HG03095 (cell line): ENCODE data around the gene GNS.
A peak's percentile ranks its signal among the peaks of the same experiment; 100 is the strongest.
"Not testable (repeated sequence)": the region's sequence is repeated elsewhere in the genome, so short reads cannot be mapped to it uniquely, and the experiment has no call there.

Experiments
- ATAC-seq: cut with Tn5 transposase; IDR thresholded peaks from one replicate; pipeline ENCODE4 v1.9.1; 2021; ENCODE audit warnings: moderate library complexity; ENCODE audit not compliant: unreplicated experiment

GNS gene

DNA sequence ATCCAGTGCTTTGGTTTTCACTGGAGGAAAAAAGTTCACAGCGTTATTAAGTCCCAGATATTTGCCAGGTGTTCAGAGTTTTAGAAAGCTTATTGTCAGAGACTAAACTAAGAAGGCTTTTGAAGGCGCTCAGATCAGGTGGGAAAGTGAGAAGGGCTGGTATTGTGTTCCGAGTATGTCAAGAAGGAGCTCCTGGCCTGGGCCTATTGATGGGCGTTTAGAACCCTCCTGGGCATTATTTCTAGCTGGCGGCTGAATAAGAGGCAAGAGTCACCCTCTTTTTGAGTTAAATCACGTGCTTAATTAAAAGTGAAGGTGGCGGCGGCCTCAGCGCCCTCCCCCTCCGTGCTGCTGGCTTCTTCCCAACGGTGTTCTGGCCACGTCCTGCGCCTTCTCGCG lies 20.9 kb upstream of the GNS start:
- ATAC-seq = no peak

DNA sequence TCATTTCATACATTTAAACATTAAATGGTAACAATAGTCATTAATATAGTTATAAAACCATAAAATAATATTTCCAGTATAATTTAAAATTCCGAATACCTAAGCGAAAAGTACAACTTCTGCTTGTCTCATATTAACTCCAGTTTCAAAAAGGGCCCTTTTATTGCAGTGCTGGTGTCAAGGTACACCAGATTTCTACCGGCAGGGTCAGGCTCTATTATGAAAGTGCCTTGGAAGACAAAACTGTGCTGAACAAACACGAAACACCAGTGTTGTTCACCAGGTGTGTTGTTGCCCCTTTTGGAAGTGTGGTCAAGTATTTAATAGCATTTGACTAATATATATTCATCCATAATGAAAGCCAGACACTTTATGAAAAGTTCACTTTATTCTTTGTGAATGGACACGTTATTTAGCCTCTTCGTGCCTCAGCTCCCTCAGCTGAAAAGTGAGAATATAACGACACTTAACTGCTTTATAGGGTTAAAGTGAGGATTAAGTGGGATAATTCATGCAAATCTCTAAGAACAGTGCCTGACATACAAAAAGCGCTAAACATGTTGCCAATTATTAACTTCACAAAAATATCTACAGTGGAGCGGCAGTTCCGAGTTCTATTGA lies 20.3 kb upstream of the GNS start:
- ATAC-seq = no peak

DNA sequence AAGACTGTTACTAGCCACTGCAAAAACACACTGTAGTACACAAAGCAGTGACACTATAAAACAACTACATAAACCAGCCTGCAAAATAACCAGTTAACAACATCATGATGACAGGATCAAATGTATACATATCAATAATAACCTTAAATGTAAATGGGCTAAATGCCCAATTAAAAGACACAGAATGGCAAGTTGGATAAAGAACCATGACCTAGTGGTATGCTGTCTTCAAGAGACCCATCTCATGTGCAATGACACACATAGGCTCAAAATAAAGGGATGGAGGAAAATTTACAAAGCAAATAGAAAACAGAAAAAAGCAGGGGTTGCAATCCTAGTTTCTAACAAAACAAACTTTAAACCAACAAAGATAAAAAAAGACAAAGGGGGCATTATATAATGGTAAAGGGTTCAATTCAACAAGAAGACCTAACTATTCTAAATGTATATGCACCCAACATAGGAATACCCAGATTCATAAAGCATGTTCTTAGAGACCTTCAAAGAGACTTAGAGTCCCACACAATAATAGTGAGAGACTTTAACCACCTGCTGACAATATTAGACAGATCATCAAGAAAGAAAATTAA lies 16.0 kb upstream of the GNS start:
- ATAC-seq = not testable (repeated sequence)

DNA sequence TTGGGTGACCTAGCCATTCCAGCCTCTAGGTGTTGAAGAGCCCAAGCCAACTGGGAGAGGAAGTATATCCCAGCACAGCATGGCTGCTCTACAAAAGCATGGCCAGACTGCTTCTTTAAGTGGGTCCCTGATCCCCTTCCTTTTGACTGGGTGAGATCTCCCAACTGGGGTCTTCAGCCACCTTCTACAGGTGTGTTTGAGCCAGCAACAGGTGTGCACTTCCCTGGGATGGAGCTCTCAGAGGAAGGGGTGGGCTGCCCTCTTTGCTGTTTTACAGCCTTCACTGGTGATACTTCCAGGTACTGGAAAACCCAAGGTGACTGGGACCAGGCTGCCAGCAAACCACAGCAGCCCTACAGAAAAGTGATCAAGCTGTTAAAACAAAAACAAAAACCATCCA lies 14.2 kb upstream of the GNS start:
- ATAC-seq = no peak

DNA sequence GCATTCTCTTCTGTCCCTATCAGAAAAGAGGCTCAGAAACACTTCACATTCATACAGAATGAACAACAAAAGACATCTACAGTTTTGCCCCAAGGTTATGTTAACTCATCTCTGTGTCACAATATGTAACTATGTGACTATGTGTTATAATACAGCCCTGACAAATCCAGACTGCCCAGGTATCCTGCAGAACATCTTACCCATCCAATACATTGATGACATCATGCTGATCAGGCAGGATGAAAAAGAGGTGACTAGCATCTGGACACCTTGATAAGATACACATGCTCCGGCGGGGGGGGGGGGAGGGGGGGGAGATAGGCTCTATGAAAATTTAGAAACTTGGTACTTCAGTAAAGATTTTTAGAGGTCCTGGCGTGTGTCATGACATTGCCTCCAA lies 8.3 kb upstream of the GNS start:
- ATAC-seq = no peak

DNA sequence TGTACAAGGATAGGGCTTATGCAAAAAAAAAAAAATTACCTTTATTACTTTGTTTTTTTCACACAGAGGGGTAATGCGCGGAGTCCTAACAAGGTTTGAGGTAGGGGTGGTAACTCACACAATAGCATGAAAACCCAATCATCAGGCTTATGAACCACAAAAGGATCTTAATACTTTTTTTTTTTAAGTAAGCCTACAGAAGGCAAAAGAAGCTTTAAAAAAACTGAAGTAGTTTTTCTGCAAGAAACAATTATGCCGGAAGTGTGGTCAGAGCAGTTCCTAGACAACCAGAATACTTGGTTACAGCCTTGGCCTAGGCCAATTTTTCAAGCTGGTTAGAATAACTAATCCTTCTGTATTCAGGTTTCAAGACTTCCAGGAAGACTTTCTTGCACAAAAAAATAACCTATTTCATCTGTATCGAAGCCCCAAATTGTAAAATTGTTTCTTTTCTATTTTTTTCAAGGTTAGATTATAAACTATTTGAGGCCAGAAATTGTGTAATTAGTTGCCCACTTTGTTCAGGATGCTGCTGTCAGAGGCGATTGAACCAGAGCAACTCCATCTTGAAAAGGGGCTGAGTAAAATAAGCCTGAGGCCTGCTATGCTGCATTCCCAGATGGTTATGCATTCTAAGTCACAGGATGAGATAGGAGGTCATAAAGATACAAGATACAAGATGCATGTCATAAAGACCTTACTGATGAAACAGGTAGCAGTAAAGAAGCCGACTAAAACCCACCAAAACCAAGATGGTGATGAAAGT lies 1.8 kb upstream of the GNS start:
- ATAC-seq = no peak

DNA sequence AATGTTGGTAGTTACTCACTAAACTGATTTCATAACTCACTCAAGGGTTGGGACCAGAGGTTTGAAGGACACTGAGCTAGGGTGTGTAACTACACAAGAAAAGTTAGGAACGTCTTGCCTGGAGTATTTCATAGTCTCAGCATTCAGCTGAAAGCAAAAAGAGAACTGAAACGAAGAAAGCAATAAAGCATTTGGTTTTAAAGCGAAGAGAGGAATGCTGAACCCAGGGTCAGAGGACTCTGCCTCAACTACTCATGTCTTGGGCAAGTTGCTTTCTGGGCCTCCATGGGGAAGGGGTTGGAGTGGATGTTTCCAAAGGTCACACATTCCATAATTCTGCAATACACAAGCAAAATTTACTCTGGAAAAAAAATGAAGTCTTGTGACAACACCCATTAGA lies 1.4 kb downstream of the GNS start:
- ATAC-seq = no peak

DNA sequence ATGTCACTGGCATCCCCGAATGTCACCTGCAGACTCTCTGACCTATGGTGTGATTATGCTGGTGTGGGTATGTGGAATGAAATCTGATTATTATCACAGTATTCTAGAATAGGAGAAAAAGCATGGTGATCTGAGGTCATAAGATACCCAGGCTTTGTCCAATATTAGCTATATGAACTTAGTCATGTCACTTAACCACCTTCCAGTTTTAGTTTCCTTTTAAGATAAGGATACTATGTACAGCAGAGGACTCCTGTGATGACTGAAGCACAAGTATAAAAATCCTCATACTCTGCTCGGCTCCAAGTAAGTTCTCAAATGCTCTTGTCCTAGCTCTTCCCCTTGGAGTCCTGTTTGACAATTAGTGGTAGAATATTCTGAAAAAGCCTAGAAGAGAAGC lies 2.8 kb downstream of the GNS start:
- ATAC-seq = peak; percentile 33

DNA sequence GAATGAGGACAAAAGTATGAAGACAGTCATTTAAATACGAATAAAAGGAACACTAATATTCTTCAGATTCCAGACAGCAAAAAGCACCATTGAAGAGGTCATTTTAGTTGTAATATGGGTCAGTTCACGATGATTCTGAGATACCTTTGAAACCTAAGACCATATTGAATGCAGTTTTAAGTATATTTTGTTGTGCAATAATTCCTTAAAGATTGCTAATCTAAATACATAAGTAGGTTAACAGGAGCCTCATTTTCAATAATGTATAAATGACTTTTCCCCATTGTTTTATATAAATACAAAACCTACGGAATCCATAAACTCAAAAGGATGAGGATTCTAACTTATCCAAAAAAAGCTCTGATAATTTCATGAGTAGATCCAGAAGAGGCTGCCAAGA lies 5.8 kb downstream of the GNS start:
- ATAC-seq = no peak

DNA sequence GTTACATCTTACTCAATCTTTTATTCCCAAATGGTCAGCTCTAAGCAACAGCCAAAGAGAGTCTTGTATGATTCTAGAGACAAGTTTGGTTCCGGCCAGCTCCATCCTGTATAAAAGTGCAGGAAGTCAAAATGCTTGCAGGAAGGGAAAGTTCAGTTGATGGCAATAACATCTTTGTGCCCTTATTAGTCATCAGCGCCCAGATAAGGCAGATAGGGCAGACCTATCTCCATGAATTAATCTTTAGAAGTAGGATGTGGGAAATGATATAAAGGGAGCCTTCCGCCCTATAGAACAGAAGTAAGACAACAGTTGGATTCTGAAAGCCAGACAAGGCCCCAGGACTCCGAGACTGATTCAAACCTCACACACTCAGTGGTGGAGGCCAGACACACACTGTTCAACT lies 6.4 kb downstream of the GNS start:
- no peak for ATAC-seq

DNA sequence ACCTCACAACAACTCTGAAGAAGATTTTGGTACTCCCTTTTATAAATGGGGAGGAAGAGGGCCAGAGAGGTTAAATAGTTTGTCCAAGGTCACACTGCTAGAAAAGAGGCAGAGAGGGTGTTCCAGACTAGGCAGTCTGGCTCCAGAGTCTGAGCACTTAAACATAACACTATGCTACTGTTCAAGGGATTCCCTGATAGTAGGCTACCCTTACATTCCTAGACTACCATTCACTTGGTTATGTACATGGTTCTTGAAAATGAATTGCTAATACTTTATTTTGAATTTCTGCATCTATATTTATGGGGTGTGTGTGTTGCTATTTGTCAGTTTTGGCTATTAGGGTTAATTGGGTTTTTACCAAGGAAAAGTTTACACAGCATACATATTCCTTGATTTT lies 7.2 kb downstream of the GNS start:
- no peak for ATAC-seq

DNA sequence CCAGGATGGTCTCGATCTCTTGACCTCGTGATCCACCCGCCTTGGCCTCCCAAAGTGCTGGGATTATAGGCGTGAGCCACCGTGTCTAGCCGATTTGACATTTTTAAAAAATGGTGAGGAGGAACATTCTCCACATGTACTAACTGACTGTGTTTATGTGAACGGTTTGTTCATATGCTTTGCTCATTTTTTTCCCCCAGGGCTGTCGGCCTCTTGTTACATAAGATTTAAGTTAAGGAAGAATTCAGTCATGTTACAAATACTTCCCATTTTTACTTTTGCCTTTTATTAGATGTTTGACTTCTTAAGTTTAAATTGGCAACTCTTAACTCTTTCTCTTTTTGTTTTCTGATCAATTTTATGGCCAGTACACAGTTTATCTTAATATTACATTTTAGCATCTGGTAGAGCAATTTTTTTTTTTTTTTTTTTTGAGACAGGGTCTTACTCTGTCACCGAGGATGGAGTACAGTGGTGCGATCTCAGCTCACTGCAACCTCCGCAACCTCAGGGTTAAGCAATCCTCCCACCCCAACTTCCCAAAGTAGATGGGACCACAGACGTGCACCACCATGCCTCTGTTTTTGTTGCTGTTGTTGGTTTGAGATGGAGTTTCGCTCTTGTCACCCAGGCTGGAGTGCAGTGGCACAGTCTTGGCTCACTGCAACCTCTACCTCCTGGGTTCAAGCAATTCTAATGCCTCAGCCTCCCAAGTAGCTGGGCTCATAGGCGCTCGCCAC lies 9.6 kb downstream of the GNS start:
- ATAC-seq = no peak

DNA sequence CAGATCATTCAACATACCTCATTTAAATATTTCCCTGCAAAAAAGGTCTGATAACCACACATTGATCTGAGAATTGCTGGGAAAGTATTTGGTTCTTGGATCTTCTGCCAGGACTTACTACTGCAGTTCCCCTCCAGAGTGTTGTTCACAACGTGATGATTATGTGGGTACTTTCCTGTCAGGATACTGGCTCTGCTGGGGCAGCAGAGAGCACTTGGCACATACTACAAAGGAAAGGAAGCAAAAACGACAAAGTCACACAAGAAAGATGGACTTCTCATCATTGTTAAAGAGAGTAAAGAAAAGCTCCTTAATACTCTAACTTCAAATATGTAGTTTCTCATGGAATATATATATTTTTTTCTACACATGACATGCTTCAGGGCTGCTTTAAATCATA lies 11.5 kb downstream of the GNS start:
- ATAC-seq = no peak

DNA sequence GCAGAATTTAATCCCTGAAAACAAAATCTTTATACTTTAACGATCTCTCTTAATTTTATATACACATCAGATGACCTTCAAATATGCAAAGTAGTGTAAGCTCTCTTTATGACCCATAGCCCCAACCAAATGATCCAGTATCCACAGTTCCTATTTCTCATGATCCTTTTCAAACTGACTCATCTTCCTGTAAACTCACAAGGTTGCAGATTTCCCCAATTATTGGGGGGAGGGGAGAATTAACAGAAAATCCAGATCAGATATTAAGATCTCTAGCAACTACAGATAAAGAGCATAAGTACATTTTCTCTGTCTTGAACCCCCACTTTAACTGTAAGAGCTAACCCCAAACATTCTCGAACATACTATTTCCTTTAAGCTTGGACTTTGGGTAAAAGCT lies 12.5 kb downstream of the GNS start:
- no peak for ATAC-seq

DNA sequence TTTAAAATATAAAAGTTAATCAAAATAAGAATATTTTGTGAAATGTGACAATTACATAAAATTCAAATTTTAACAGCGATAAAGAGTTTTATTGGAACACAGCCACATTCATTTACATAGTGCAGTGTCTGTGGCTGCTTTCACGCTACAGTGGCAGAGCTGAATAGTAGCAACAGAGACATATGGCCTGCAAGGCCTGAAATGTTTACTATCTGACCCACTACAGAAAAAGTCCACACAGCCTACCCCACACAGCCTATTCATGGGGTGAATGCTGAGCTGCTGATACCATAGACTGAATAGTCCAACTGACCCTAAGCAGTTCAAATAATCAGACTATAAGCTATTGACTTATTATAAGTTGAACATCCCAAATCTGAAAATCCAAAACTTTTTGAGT lies 13.2 kb downstream of the GNS start:
- no peak for ATAC-seq

DNA sequence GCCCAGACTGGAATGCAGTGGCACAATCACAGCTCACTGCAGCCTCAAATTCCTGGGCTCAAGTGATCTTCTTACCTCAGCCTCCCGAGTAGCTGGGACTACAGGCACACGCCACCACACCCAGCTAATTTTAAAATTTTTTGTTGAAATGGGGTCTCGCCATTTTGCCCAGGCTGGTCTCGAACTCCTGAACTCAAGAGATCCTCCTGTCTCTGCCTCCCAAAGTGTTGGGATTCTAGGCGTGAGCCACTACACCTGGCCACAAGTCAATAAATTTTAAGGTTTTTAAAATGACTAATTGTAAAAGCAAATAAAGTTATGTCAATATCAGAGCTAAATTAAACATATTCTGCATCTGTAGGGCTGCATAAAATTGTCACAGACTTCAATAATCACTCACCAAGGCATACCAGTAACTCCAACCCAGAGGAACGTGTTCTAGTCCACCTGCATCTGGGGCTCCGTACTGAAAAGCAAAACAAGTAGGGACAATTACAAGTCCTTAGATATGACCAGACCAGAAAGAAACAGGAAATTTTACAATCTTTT lies 13.9 kb downstream of the GNS start:
- ATAC-seq = no peak

DNA sequence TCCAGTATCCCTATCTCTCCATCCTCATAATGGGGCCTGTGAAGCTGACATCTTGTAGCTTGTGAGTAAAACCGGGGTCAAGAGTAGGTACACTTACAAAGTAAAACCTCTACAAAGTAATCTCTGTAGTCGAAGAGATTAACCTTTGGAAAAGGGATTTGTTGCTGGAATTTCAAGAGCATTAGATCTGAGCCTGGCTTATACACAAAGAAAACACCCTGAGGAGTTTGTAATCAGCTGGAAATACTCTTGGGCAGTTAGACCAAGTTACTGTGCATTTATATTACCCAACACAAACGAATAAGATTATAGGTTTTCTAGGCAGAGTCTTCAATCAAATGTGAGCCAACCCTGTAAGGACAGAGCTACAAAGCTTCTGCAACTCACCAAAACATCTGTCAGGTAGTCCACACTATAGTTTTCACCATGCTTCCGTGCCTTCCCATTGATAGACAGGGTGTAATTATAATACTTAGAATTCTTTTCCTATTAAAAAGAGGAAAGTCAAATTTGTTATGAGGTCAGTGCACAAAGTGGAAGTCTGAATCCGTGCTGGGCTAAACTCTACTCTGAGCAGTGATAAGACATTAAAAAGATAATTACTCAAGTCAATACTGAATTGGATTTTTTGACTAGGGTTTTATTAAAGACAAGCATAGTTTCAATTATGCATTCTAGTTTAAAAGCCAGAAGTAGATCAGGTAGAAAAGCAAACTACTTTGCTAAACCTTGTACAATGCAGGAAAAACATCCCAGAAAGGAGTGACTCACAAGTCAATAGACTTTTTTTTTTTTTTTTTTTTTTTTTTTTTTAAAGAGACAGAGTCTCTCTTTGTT lies 14.6 kb downstream of the GNS start:
- ATAC-seq = no peak

DNA sequence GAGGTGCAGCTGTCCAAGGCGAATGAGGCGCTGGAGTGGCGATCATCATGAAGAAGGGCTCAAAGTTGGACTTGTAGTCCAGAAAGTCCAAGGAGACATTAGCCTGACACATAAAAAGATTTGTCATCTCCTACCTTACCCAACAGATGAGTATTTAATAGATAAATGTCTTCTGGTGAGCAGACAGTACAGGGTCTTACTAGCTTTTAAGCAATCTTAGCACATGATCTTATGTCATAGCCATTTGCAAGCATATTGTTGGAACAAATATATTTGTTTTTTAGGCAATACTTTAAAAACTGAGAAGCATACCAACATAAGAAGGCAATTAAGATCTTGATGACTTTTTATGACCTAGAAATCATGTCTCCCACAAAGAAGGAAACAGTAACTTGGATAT lies 16.0 kb downstream of the GNS start:
- ATAC-seq = no peak

DNA sequence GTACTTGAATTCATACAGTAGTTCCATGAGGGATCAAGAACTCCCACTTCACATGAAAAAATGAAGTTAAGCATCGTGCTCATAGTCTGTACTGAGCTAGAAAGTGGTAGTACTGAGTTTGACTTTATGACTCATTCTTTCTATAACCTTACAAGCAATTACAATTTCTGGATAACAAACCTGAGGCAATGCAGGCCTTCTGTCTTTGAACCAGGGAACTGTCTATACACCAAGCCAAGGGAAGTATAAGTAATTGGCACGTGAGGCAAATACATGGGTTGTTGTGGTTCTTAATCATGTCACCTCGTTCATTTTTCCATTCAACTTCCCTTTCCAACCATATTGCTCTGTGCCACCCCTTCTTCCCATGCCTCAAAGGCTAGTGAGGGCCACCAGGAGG lies 16.8 kb downstream of the GNS start:
- ATAC-seq = no peak

DNA sequence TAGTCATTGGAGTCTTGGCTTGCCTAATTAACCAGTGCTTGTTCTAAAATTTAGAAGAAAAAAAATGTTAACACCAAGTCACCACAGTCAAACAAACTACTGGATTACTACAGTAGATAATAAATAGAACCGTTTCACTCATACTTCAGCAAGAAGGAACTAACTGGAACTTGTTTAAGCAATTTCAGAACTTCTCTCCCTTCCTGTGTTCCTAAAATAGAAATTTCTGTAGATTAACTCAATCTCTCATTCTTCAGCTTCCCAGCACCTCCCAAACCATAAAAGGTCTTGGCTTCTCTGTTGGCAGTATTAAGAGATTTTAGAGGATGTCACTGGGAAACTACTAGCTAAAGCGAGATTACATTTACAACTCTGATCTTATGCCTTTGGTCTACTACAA lies 18.6 kb downstream of the GNS start:
- no peak for ATAC-seq

DNA sequence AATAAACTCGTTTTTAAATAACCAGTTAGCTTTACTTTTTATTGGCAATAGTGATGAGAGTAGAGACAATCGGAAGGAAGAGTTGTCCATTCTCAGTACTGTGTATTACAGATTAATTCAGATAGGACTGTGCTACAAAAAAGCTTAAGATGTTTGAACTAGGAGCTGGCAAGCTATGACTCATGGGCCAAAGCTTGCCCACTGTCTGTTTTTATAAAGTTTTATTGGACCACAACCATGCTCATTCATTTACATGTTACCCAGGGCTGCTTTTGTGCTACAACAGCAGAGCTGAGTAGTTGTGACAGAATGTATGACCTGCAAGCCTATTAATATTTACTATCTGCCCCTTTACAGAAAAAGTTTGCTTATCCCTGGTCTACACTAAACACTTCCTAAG lies 19.4 kb downstream of the GNS start:
- no peak for ATAC-seq
